K562 treated with DMSO at 1 percent for 48 hours (cell line): ENCODE data around the gene FARSB. TPM values are rescaled to one million over a fixed set of nuclear protein-coding genes. Genes with fewer than 3 reads are reported as not detected.

Source experiments
- total RNA-seq: library from RNA; unstranded; fragments of 300-600 nt; gene quantifications from 2 replicates; pipeline ENCODE4 v1.2.3, GENCODE V29; 2022; ENCODE audit warnings: low replicate concordance; ENCODE audit errors: extremely low read depth

The FARSB gene
- not detected in 2 replicates for total RNA-seq

DNA sequence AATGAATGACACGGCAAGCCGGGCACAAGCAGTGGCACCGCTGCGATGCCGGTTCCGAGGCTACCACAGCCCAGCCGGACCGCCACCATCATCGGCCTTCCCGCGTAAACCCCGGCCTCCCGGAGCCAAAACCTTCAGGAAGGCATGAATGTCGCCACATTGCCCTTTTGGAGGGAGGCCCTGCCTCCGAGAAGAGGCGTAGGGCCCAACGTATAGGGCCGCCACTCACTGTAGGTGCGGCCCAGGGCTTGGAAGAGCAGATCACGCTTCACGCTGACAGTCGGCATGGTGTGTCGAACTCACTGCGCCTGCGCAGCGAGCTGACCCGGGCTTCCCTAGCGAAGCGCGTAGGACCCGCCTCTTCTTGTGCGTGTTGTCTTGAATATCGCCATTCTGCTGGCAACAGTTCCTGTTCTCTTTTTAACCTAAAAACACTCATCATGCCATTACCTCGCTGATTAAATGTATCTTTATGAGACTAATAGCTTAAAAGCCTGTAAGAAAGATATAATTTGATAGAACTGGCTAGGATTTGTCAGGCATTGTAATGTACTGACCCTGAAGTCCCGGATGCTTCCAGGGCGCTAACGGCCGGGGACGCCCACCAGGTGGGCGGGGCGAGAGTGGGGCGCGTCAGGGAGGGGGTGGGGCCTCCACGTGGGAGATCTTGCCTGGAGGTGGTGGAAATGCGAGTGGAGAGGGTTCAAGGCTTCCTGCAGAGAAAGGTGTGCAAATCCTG is at the start of gene FARSB:
TSS of gene FARSB (minus strand) at position 306 of the 739 bp plus-strand sequence. CDS start at position 287, 19 bp downstream.

DNA sequence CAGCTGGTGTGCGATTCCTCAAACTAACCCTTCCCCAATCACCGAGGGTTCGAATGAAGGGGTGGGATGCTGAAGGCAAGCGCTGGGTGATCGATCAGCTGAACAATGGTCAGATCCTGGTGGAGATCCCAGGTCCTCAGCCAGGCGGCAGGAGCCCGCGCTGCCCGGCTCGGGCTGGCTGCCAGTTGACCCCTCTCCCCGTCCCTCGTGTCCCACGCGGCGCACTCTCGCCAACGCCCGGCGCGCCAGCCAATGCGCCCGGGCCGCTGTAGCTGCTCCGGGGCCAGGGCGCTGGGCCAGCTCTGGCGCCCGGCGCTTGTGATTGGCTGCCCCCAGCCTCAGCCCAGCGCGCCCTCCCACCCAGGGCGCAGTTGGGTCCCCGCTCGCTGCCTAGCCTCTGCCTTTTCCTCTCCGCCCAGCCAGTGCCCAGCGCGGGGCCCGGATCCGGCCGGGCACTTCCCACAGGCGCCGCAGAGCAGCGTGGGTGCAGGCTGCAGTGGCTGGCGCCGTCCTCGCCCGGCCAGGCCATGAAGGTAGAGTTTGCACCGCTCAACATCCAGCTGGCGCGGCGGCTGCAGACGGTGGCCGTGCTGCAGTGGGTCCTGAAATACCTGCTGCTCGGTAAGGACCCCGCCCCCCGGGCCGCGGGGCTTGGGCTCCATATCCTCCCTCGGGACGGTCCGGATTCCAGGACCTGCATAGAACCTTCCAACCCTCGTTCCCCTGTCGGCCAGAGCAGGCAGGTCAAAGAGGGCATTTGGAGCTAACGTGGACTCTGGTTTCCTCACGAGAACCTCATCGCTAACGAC is 15.6 kb upstream of the FARSB start, which contains the start of gene MOGAT1:
TSS of gene MOGAT1 (plus strand) at position 400 of the 809 bp plus-strand sequence. CDS start at position 528, 128 bp downstream.

Other genes starting within 250 kb of the FARSB start
- not detected in 2 replicates for gene SGPP2, start 231.5 kb downstream of the FARSB start, total RNA-seq
- not detected in 2 replicates for gene MOGAT1, start 15.6 kb upstream of the FARSB start, total RNA-seq
- gene ACSL3, start 204.9 kb upstream of the FARSB start, total RNA-seq, result not detected in 2 replicates